Cardiac fibroblast (primary cell): ENCODE data around the gene OXT.

Experiments used
- DNase-seq, 2 donors: peaks; one replicate each; pipeline versions ENCODE4 v3.0.0 to v3.0.0-alpha.2; 2010; ENCODE audit warnings: low read depth in 2 of 2
- H3K4me3 ChIP-seq, 2 donors: replicated peaks in 1 of 2; 1 replicate in 1 of 2; 2 replicates in 1 of 2; pipeline ENCODE4 v1.5.1; 2011; ENCODE audit warnings: low read depth in 2 of 2, low read length in 2 of 2, mild to moderate bottlenecking in 2 of 2, moderate library complexity in 1 of 2
- TF ChIP-seq, protein P1 (sequence below): IDR thresholded peaks from one replicate; pipeline ENCODE4 v1.5.1; 2011; ENCODE audit warnings: low read depth, mild to moderate bottlenecking, low read length, inconsistent platforms

OXT gene

DNA sequence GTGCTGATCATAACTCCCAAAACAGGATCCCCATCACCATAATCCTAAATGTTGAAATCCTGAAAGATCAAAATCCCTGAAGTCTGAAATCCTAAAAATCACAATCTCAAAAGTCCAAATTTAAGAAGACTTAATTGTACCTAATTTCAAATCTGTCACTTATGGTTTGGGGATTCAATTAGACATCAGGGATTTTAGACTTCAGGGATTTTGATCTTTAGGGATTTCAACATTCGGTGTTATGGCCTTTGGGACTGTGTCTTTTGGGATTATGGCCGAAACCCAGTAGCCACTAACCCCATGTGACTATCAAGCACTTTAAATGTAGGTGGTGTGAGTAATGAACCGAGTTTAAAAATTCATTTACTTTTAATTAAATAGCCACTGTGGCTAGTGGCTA is 34.8 kb downstream of the OXT start:
- TF ChIP-seq, protein P1, sequence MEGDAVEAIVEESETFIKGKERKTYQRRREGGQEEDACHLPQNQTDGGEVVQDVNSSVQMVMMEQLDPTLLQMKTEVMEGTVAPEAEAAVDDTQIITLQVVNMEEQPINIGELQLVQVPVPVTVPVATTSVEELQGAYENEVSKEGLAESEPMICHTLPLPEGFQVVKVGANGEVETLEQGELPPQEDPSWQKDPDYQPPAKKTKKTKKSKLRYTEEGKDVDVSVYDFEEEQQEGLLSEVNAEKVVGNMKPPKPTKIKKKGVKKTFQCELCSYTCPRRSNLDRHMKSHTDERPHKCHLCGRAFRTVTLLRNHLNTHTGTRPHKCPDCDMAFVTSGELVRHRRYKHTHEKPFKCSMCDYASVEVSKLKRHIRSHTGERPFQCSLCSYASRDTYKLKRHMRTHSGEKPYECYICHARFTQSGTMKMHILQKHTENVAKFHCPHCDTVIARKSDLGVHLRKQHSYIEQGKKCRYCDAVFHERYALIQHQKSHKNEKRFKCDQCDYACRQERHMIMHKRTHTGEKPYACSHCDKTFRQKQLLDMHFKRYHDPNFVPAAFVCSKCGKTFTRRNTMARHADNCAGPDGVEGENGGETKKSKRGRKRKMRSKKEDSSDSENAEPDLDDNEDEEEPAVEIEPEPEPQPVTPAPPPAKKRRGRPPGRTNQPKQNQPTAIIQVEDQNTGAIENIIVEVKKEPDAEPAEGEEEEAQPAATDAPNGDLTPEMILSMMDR, result no peak
- DNase-seq, result no peak
- no peak overlapping the region for H3K4me3 ChIP-seq

DNA sequence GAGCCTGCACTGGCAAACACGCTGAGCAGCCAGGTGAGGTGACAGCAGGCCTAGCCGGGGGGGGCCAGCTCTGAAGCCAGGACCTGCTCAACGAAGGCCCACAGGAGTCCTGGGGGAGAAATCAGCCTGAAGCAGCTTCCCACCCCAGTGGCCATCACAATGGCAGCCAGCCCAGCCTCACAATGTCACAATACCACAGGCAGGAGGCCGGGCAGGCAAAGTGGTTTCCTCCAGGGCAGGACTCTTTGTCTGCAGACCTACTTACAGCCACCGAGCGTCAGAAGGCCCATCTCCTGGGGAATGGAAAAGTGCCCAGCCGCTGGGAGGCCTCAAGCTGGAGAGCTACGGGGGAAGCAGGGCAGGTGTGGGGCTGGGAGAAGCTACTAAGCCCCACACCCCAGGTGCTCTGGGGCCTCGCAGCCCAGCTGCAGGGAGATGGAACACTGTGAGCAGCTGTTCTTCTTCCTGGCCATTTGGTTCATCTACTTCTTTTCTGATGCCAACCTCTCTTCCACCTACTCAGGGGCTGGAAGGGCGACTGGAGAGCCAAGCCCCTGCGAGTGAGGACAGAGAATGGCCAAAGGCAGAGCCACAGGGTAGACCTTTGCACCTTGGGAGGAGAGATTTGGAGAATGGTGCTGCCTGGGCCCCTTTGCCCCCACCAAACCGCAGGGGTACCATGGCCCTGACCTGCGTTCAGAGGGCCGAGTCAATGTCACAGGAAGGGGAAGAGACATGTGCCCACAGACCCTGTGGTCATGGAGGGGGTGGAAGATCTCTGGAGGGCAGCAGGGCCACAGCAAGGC is 35.4 kb downstream of the OXT start:
- H3K4me3 ChIP-seq, result no peak overlapping the region
- no peak for DNase-seq
- TF ChIP-seq, protein P1, result no peak

DNA sequence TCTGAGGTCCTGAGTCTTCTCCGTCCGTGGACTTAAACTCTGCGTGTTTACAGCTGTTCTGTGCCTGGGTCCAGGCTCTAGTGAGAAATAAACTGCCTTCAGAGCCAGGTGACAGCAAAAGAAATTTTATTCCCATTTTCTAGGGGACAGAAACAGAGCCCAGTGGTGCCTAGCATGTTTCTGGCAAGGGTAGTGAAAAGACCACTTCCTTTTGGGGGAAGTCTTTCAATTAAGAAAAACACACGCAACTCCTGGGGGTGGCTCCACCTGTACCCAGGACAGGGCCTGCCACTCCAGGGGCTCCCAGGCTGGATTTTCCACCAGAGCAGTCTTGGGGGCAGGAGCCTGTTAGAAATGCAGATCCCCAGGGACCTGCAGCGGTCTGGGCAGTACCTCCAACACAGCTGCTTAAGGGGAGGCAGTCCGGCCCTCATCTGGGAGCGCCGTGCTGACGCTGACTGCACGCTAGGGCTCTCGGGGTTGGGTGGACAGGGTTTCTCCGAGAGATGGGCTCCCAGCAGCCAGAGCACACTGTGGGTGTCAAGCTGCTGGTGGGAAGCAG is 36.1 kb downstream of the OXT start:
- no peak overlapping the region for H3K4me3 ChIP-seq
- no peak for DNase-seq
- TF ChIP-seq, protein P1, result no peak

DNA sequence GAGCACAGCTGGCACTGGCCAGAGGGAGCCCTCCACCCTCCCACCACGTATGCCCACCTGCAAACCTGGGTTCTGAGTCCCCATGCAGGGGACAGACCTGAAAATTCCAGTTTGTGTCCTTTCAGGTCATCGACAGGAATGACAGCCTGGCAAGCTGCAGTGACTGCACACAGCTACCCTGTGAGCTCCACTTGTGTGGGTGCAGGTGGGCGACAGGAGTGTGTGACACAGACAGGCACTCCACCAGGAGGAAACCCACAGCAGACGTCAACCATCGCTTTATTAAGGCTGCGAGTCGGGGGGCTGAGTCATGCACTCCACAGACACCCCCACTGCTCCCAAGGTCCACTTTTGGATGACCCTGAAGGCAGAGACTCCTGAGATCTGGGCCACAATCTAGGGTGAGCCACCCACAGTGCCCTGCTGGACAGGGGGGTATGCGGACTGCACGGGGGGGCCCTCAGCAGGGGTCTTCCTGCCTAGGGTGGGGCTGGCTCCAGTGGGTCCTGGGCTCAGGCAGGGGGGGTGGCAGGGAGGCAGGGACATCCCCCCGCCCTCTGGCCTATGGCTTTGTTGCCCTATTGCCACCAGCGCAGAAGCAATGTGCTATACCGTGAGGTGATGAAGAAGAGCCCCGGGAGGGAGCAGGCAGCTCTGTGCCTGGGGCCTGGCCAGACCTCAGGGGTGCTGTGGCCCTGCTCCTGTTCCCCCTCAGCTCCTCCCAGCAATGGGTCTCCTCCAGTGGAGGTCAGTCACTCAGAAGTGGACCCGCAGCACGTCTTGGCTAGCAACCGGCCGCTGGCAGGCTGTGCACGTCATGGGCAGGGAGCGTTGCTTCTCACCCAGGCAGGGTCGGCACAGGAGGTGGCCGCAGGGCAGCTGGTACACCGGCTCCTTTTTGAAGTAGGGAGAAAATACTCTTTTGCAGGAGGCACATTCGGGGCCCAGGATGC is 38.2 kb downstream of the OXT start:
- DNase-seq, result no peak
- TF ChIP-seq, protein P1, result no peak
- H3K4me3 ChIP-seq, result no peak overlapping the region

DNA sequence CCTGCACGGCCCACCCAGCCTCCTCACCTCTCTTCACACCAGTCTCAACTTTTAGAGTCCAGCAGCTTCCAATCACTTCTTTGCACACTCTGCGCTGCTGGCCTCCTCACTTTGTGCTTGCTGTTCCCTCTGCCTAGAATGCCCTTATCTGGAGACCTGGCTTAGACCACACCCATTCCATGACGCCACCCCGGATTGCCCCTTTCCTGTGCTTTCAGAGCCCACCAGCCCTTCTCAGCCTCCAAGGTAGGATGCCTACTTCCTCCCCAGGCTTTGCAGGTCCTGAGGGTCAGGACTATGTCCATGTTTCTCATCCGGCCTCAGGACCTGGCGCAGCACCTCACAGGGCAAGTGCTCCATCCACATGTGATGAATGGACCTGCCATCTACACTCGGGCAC is 40.1 kb downstream of the OXT start:
- H3K4me3 ChIP-seq, result no peak overlapping the region

DNA sequence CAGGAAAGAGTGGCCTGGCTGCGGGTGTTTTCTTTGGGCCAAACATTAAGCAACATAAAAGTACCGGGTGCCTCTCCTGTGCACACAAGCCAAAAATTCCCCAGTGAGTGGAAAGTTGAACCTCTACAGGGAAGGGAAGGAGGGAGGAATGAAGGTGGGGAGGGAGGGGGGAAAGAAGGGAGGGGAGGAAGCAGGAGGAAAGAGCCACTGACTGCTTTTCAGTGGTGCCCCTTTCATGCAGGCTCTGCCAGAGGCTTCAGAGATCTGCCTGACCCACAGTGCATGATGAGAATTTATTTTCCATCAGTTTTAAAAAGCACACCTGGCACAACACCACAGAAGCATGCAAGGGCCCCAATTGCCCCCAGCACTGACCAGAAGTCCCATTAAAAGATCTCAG is 40.6 kb downstream of the OXT start:
- DNase-seq, result no peak
- TF ChIP-seq, protein P1, result no peak
- H3K4me3 ChIP-seq, result no peak overlapping the region

More for the DNA sequence above, 40.1 kb downstream of the OXT start:
- no peak for DNase-seq
- TF ChIP-seq, protein P1, result no peak
